ENCODE results near the gene MYOF.
"Not testable (repeated sequence)": the region's sequence is repeated elsewhere in the genome, so short reads cannot be mapped to it uniquely, and the experiment has no call there.

MYOF gene

GRCh38 chr10:93456480-93456879 lies 25.7 kb downstream of the MYOF start:
- no peak for DNase-seq (ENCODE audit: extremely low read depth in 1 of 2, low read depth in 1 of 2)

GRCh38 chr10:93454736-93455135 lies 27.4 kb downstream of the MYOF start:
- no peak for DNase-seq (ENCODE audit: extremely low read depth in 1 of 2, low read depth in 1 of 2)

- no peak for DNase-seq (ENCODE audit: extremely low read depth in 1 of 2, low read depth in 1 of 2)
These were observed 28.0 kb downstream of the MYOF start for GRCh38 chr10:93454146-93454545.

- no peak for DNase-seq (ENCODE audit: extremely low read depth in 1 of 2, low read depth in 1 of 2)
These were observed 30.0 kb downstream of the MYOF start for GRCh38 chr10:93452143-93452542.

- DNase-seq (ENCODE audit: extremely low read depth in 1 of 2, low read depth in 1 of 2), result no peak
These were observed 30.7 kb downstream of the MYOF start for GRCh38 chr10:93451244-93451947.

- no peak for DNase-seq (ENCODE audit: extremely low read depth in 1 of 2, low read depth in 1 of 2)
These were observed 34.2 kb downstream of the MYOF start for GRCh38 chr10:93447970-93448369.

GRCh38 chr10:93447019-93447418 lies 35.1 kb downstream of the MYOF start:
- DNase-seq (ENCODE audit: extremely low read depth in 1 of 2, low read depth in 1 of 2), result no peak

- DNase-seq (ENCODE audit: extremely low read depth in 1 of 2, low read depth in 1 of 2), result no peak
These were observed 36.0 kb downstream of the MYOF start for GRCh38 chr10:93445978-93446720.

- DNase-seq (ENCODE audit: extremely low read depth in 1 of 2, low read depth in 1 of 2), result no peak
These were observed 36.8 kb downstream of the MYOF start for GRCh38 chr10:93445097-93445960.

GRCh38 chr10:93443481-93443880 lies 38.7 kb downstream of the MYOF start:
- no peak for DNase-seq (ENCODE audit: extremely low read depth in 1 of 2, low read depth in 1 of 2)

GRCh38 chr10:93442721-93443120 lies 39.4 kb downstream of the MYOF start:
- DNase-seq (ENCODE audit: extremely low read depth in 1 of 2, low read depth in 1 of 2), result not testable (repeated sequence)

GRCh38 chr10:93440591-93441091 lies 41.5 kb downstream of the MYOF start:
- no peak for DNase-seq (ENCODE audit: extremely low read depth in 1 of 2, low read depth in 1 of 2)

GRCh38 chr10:93438613-93439253 lies 43.4 kb downstream of the MYOF start:
- no peak for DNase-seq (ENCODE audit: extremely low read depth in 1 of 2, low read depth in 1 of 2)

GRCh38 chr10:93437946-93438612 lies 44.1 kb downstream of the MYOF start:
- no peak for DNase-seq (ENCODE audit: extremely low read depth in 1 of 2, low read depth in 1 of 2)

- DNase-seq (ENCODE audit: extremely low read depth in 1 of 2, low read depth in 1 of 2), result no peak
These were observed 44.8 kb downstream of the MYOF start for GRCh38 chr10:93437086-93437945.

GRCh38 chr10:93436591-93437085 lies 45.5 kb downstream of the MYOF start:
- no peak for DNase-seq (ENCODE audit: extremely low read depth in 1 of 2, low read depth in 1 of 2)

- DNase-seq (ENCODE audit: extremely low read depth in 1 of 2, low read depth in 1 of 2), result no peak
These were observed 46.3 kb downstream of the MYOF start for GRCh38 chr10:93435621-93436397.

- no peak for DNase-seq (ENCODE audit: extremely low read depth in 1 of 2, low read depth in 1 of 2)
These were observed 47.1 kb downstream of the MYOF start for GRCh38 chr10:93434991-93435491.

All from activated CD8-positive, alpha-beta memory T cell treated with anti-CD3 and anti-CD28 coated beads for 1 hour (primary cell).